Jurkat, Clone E6-1 (cell line): Measurements from ENCODE around the gene TTC27.

Experiments used
- DNase-seq: peaks from one replicate; pipeline ENCODE4 v3.0.0-alpha.2; 2011; ENCODE audit warnings: low read depth, low spot score
- H3K4me3 ChIP-seq: 2 replicates; pipeline ENCODE4 v1.5.1; 2011; ENCODE audit warnings: mild to moderate bottlenecking, low read length, control low read depth, moderate library complexity

TTC27 gene

GRCh38 chr2:32656069-32656468 lies 28.2 kb downstream of the TTC27 start:
- DNase-seq = no peak

DNA sequence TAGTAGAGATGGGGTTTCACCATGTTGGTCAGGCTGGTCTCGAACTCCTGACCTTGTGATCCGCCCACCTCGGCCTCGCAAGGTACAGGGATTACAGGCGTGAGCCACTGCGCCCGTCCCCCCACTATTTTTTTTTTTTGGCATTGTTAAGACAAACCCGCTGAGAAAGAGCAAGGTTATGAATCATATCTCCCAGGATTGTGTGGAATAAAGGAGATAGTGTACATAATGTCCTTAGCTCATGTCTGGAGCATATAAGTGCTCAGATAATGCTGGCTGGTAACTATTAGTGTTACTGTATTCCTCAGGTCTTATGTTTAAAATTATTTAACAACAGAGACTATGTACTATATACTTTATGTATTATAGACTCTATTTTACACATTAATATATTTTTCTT lies 36.0 kb downstream of the TTC27 start:
- DNase-seq = no peak

More at GRCh38 chr2:32656069-32656468, 28.2 kb downstream of the TTC27 start:
- no peak overlapping the region for H3K4me3 ChIP-seq

DNA sequence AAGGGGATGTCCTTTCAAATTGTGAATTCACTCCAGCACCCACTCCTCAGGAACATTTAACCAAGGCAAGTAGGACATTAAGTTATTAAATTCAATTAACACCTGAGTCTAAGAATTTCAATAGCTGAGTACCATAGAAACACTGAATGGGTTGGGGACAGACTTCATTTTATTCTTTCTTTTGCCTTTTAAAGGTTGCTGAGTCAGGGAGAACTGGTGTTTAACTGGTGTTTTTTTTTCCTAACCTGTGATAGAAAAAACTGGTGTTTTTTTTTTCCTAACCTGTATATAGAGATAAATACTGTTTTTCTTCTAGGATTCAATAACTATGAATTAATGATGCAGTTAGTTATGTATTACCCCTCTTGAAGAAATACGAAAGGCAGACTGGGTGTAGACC lies 38.9 kb downstream of the TTC27 start:
- no peak for DNase-seq

More for the DNA sequence above, 36.0 kb downstream of the TTC27 start:
- H3K4me3 ChIP-seq = no peak overlapping the region

GRCh38 chr2:32668254-32668653 lies 40.4 kb downstream of the TTC27 start:
- DNase-seq = no peak
- H3K4me3 ChIP-seq = no peak overlapping the region

More for the DNA sequence above, 38.9 kb downstream of the TTC27 start:
- no peak overlapping the region for H3K4me3 ChIP-seq

GRCh38 chr2:32671885-32672533 lies 44.2 kb downstream of the TTC27 start:
- no peak for DNase-seq
- H3K4me3 ChIP-seq = no peak overlapping the region

GRCh38 chr2:32678825-32679224 lies 51.0 kb downstream of the TTC27 start:
- no peak overlapping the region for H3K4me3 ChIP-seq
- DNase-seq = no peak

DNA sequence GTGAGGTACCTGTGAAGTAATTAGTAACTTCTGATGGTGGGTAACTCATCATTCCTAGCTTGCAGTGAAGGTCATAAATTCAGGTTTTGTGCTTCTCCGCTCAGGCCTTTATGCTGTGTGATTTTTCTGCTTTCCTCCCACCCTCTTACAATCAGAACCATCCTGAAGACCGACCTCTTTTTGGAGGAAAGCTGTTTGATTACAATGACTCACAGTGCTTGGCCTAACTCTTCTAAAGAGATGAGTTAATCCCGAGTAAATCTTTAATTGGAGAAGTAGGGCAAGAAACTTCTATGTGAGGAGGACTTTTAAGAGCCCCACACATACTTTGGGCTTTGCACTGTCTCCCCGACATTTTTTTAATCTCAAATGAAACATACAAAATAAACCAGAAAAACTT lies 53.1 kb downstream of the TTC27 start:
- H3K4me3 ChIP-seq = no peak overlapping the region
- no peak for DNase-seq

- no peak for DNase-seq
- no peak overlapping the region for H3K4me3 ChIP-seq
Measured at GRCh38 chr2:32683520-32684086, 55.8 kb downstream of the TTC27 start.

- H3K4me3 ChIP-seq = no peak overlapping the region
- DNase-seq = no peak
Measured at GRCh38 chr2:32688541-32688940, 60.7 kb downstream of the TTC27 start.

DNA sequence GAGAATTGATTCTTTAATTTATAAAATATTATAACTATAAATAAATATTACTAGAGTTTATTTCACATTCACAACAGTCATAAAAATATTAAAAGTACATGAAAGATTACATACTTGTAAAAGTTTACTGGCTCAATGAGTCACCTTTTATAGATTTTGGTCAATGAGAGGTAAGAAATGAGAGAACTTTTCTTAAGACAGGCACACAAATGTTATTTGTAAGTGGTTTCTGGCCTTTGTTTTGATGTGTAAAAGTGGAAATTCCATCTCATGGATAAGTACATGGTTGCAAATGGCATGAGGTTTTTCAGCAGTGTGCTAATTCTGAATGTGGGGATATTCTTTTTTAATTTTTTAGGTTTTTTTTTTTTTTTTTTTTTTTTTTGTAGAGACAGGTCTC lies 63.8 kb downstream of the TTC27 start:
- DNase-seq = no peak
- no peak overlapping the region for H3K4me3 ChIP-seq

DNA sequence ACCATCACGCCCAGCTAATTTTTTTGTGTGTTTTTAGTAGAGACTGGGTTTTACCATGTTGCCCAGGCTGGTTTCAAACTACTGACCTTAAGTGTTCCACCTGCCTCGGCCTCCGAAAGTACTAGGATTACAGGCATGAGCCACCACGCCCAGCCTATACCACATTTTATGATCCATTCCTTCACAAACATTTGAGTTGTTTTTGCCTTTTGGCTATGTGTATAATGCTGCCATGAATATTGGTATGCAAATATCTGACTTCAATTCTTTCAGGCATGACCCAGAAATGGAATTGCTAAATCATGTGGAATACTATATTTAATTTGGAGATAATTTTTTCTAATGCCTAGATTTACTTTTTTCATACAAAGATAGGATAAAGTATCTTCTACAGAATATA lies 68.6 kb downstream of the TTC27 start:
- no peak overlapping the region for H3K4me3 ChIP-seq
- no peak for DNase-seq

- no peak overlapping the region for H3K4me3 ChIP-seq
- DNase-seq = no peak
Measured at GRCh38 chr2:32697156-32697555, 69.3 kb downstream of the TTC27 start.

- no peak for DNase-seq
- H3K4me3 ChIP-seq = no peak overlapping the region
Measured at GRCh38 chr2:32699151-32699550, 71.3 kb downstream of the TTC27 start.

GRCh38 chr2:32701806-32702205 lies 74.0 kb downstream of the TTC27 start:
- no peak overlapping the region for H3K4me3 ChIP-seq
- DNase-seq = no peak

DNA sequence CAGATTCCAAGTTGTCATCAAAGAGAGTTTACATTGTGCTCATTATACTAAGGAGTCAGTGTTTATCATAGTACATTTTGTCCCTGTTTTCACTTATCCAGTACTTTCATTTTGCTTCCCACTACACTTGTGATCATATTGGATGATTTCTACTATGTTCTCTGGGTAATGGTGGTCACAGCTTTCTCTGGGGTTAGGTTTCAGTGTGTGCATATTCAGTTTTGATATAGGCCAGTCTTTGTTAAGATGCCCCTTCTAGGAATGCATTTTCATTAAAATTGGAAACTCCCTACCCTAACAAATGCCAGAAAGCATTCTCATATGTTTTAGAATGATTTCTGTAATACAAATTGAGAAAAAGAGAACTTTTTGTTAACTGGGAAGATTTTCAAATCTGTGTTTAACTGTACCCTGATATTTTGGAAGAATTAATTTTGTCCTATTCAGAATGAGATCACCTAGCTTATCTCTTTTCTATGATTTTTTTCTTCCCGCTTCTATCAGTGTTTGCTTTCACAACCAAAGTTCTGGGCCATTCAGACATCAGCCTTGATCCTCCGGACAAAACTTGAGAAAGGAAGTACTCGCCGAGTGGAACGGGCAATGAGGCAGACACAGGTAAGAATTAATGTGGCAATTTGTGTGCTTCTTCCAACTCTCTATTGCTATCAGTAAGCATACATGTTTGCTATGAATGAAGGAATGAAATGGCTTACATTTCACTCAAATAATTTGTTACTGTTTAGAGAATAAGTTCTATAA lies 74.6 kb downstream of the TTC27 start:
- no peak overlapping the region for H3K4me3 ChIP-seq
- DNase-seq = no peak

DNA sequence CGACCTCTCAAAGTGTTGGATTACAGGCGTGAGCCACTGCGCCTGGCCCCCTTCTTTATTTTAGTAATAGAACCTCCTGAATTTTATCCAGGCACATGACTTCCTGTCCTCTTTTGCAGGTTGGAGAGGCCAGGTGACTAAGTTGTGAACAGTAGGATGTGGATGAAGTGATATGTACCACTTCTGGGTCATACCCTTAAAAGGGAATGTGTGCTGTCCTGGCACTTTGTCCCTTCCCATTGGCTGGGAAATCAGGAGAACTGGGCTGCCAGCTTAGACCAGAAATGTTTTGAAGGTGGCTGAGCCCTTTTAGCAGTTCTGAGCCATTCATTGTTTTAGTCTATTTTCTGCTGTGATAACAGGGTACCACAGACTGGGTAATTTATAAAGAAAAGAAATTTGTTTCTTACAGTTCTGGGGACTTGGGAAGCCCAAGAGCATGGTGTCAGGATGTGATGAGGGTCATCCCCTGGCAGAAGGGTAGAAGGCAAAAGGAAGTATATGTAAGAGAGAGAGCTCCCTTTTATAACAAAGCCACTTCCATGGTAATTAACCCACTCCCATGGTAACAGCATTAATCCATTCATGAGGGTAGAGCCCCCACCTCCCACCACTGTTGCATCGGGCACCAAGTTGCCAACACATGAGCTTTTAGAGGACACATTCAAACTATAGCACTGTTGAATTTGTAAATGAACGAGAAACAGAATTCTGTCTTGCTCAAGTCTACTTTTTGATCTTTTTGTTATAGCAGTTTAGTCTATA lies 79.1 kb downstream of the TTC27 start:
- H3K4me3 ChIP-seq = no peak overlapping the region
- no peak for DNase-seq

- H3K4me3 ChIP-seq = no peak overlapping the region
- no peak for DNase-seq
Measured at GRCh38 chr2:32711219-32711618, 83.4 kb downstream of the TTC27 start.

GRCh38 chr2:32711908-32712501 lies 84.2 kb downstream of the TTC27 start:
- no peak overlapping the region for H3K4me3 ChIP-seq
- no peak for DNase-seq

GRCh38 chr2:32712870-32713269 lies 85.0 kb downstream of the TTC27 start:
- no peak overlapping the region for H3K4me3 ChIP-seq
- DNase-seq = no peak
